GM03348 (cell line): ENCODE data around the gene SMTNL1.
"Not testable (repeated sequence)": the region's sequence is repeated elsewhere in the genome, so short reads cannot be mapped to it uniquely, and the experiment has no call there.

ENCODE experiments used
- DNase-seq: peaks from one replicate; pipeline ENCODE4 v3.0.0; 2012; ENCODE audit warnings: low spot score

Gene SMTNL1

GRCh38 chr11:57511741-57512430, 25.5 kb upstream of the SMTNL1 start:
- DNase-seq: no peak

DNA sequence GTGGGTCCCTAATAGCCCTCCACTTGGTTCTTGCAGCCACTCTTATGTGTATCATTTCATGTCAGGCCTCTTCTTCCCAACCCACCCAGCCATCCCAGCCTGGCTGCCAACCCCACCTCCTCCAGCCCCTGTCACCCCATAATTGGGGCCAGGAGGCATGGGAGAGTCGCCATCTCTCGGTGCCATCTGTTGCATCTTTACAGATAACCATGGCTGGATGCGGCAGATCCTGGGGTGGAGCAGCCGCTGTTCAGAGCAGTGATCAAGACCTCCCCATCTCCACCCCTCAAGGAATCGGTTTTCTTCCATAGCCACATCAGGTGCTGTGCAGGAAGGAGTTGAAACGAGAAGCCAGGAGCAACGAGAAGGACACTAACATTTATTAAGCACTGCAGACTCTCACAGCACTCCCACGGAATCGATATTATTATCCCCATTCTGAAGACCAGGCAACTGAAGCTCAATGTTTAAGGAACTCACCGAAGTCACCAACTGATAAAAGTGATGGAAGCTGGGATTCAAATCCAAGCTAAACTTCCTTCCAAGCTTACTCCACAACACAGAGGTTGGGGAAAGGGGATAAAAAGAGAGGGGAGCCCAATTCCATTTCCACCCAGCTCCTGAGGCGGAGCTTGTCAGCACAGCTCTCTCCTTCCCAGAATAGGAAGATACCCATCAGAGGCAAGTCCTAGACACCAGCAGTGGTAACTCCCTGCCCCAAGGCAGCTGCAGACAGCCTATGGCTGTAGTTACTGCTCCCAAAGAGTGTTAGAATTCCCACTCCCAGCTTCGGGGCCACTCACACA, 24.5 kb upstream of the SMTNL1 start:
- DNase-seq: no peak

DNA sequence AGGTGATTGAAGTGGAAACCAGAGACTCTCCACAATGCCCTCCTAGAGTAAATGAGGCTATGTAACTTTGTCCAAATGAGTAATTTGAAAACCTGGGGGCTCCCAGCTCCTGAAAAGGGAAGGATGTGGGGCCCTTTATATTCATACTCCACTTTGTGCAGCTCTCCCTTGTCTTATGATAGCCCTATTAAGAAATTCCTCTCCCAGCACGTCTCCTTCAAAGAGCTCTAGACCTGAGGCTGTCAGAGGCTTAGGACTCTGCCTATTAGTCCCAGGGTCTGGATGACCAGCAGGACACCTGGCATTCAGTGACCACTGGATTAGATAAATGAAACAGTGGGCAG, 24.0 kb upstream of the SMTNL1 start:
- DNase-seq: no peak

- DNase-seq: peak; percentile 47
These were observed 23.4 kb upstream of the SMTNL1 start for GRCh38 chr11:57513911-57514537.

DNA sequence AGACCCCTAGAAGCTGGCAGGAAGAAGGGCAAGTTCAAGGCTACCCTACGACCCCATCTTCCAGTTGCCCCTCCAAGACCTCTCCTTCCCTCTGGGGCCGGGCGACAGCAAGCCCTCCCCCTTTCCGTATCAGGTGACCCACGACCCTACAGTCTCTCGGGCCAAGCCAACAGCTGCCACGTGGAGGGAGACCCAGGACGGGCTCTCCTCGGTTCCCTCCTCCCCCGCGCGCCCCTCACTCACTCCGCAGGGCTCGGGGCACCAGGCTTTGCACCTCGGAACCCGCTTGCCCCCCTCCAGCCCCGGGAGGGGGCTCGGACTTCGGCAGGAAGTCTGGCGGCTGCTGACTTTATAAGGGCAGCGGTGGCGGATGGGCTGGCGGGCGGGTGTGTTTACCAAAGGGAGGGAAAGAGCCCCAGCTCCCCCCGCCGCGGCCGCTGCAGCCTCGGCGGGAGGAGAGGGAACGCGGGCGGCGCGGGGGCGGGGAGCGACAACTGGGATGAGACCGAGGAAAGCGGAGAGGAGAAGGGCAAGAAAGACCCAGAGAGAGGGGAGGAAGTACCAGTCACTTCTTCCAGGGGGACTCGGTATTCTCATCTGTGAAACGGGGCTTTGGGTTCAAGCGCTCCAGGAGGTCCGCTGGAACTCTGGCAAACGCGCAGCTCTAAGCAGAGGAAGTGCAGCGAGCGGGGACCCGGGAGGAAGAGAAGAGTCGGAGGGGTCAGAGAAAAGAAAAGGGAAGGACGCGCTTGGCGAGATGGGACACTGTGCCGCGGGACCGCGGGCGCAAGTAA, 22.7 kb upstream of the SMTNL1 start:
- DNase-seq: peak; percentile 77

- DNase-seq: peak; percentile 90
These were observed 21.9 kb upstream of the SMTNL1 start, which contains the start of gene SLC43A1 for GRCh38 chr11:57515332-57516060. Gene SLC43A1, minus strand, starts transcription at chr11:57515702. Its CDS starts 1,591 bp downstream, at chr11:57514111.

GRCh38 chr11:57516061-57516443, 21.3 kb upstream of the SMTNL1 start:
- DNase-seq: no peak

GRCh38 chr11:57521116-57521515, 16.3 kb upstream of the SMTNL1 start:
- no peak for DNase-seq

GRCh38 chr11:57523419-57523818, 14.0 kb upstream of the SMTNL1 start:
- DNase-seq: no peak

DNA sequence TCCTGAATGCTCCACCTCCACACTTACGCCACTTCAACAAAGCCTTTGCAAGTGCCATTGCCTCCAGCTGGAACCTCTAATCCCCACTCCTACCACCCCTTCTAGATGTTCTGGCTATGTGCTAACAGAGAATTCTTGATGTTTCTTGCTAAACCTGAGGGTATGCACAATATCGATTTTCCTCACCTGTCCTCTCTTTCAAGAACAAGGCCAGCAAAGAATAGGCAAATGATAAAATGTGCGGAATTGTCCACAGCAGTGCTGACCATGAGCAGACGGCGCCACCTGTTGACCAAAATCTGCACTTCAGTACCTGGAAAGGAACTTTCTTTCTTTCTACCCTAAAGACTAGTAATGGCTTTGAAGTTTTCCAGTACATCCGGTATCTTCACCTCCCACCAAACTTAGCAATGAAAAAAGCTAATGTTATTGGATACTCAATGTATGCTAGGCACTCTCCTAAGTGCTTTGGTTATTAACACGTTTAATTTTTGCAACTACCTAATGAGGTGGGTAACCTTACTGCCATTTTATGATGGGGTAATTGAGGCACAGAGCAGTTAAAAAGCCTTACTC, 10.3 kb upstream of the SMTNL1 start:
- DNase-seq: peak; percentile 67

DNA sequence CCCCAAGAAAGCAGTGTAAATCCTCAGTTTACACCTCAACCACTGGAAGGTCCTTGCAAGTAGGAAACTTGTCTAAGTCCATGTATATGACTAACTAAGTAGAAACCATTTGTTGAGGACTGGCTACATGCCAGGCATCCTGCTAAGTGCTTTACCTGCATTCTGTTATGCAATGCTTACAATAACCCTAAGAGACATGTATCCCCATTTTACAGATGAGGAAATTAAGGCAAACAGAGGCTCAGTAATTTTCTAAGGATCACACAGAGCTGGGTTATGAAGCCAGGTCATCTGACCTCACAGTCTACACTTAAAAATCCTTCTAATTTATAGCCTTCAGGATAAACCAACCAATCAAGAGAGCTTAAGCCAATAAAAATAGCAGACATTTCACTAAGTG, 8.4 kb upstream of the SMTNL1 start:
- DNase-seq: no peak

- no peak for DNase-seq
These were observed 7.2 kb upstream of the SMTNL1 start for GRCh38 chr11:57530215-57530595.

- DNase-seq: peak; percentile 93
These were observed 6.5 kb upstream of the SMTNL1 start, which contains the start of gene TIMM10 for GRCh38 chr11:57530596-57531507. Gene TIMM10, minus strand, starts transcription at chr11:57530754. Its CDS starts 565 bp downstream, at chr11:57530189.

GRCh38 chr11:57534449-57534848, 2.9 kb upstream of the SMTNL1 start:
- DNase-seq: not testable (repeated sequence)

DNA sequence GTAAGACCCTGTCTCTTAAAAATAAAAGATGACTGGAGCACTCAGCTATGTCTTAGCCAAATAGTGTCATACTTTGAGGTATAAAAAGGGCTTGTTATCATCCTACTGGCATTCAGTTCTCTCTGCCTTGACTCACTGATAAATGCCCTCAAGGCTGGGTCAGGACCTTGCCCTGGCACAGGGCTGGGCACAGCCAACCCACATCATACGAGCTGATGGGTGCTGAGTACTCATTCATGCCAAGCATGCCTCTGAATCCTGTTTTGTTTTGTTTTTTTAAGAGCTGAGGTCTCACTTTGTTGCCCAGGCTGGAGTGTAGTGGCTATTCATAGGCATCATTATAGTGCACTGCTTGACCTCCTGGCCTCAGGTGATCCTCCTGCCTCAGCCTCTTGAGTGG, 1.9 kb downstream of the SMTNL1 start:
- DNase-seq: no peak

GRCh38 chr11:57541169-57541568, 3.8 kb downstream of the SMTNL1 start:
- DNase-seq: no peak

- DNase-seq: no peak
These were observed 5.2 kb downstream of the SMTNL1 start for GRCh38 chr11:57542582-57542981.

- no peak for DNase-seq
These were observed 6.2 kb downstream of the SMTNL1 start for GRCh38 chr11:57543593-57543992.

GRCh38 chr11:57544566-57544965, 7.2 kb downstream of the SMTNL1 start:
- no peak for DNase-seq

- no peak for DNase-seq
These were observed 8.5 kb downstream of the SMTNL1 start for GRCh38 chr11:57545883-57546282.
